GOT3 (cell line): ENCODE results near the gene SPATA16.
"Not testable (repeated sequence)": the region's sequence is repeated elsewhere in the genome, so short reads cannot be mapped to it uniquely, and the experiment has no call there.

ENCODE experiments used
- DNase-seq: peaks from one replicate; lab custom pipeline; 2025; ENCODE audit warnings: mixed read lengths; lab: John Stamatoyannopoulos, UW

The SPATA16 gene

DNA sequence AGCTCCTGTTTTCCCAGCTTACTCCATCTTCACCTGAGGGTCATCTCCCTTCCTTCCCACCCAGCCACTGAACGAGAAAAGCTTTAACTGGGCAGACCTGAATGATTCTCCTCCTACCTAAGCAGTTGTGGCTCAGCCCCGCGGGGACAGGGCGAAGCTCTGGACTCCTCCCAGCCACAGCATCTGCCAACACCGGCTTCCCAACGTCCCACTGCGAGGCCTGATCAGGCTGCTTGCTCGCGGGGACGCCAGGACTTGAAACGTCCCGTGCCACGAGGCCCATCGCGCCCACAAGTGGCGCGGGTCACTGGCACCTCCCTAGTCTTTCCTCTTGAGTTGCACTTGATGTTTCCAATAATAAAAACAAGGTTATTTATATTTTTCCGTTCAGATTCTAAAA lies at the start of gene SPATA16:
SPATA16 (minus strand) TSS at position 250 of the 400 bp plus-strand sequence. CDS start 23,504 bp downstream, outside the sequence.
- DNase-seq, result no peak

GRCh38 chr3:173183022-173183421 lies 42.0 kb upstream of the SPATA16 start:
- DNase-seq, result not testable (repeated sequence)

GRCh38 chr3:173173652-173174051 lies 32.6 kb upstream of the SPATA16 start:
- no peak for DNase-seq

DNA sequence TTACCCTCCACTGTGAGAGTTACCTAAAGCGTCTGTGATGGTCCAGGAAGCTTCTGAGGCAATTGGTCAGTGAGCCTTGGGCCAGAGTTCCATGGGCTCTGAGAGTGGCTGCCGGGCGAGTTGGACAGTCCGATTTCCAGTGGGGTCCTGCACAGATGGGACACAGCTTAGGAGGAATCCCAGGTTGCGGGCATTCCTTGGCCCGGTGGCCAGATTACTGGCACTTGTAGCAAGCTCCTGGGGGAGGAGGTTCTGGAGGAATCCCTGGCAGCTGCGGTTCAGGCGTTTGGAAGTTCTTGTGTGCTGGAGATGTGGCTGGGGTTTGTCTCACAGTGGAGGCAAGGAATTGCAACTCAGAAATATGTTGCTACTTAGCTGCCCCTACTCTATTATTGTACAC lies 18.1 kb upstream of the SPATA16 start:
- not testable (repeated sequence) for DNase-seq

DNA sequence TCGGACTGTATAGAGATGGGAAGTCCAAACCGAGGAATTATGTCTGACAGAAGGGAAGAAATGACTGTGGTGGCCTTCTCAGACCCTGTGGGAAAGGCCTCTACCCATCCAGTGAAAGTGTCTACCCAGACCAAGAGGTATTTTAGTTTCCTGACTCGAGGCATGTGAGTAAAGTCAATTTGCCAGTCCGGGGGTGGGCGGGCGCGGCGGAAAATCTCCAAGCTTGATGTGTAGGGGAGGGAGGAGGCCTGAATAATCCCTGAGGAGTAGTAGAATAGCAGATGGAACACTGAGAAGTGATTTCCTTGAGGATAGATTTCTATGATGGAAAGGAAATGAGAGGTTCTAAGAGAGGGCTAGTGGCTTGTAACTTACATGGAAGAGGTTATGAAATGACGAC lies 15.5 kb upstream of the SPATA16 start:
- DNase-seq, result not testable (repeated sequence)

- DNase-seq, result no peak
Measured at GRCh38 chr3:173153631-173154030, 12.6 kb upstream of the SPATA16 start.

DNA sequence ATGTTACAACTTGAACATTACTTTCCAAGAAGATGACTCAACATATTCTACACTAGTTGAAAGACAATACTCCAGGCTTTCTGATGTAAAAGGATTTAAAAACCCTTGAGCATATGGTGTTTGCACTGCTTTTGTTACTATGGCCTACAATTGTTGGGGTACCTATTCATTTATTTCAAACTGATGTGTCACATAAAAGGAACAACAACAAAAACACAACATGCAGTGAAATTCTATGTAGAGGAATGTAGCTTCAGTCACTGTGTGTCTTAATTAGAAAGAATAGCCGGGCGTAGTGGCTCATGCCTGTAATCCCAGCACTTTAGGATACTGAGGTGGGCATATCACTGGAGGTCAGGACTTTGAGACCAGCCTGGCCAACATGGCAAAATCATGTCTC lies 1.6 kb downstream of the SPATA16 start:
- DNase-seq, result no peak

DNA sequence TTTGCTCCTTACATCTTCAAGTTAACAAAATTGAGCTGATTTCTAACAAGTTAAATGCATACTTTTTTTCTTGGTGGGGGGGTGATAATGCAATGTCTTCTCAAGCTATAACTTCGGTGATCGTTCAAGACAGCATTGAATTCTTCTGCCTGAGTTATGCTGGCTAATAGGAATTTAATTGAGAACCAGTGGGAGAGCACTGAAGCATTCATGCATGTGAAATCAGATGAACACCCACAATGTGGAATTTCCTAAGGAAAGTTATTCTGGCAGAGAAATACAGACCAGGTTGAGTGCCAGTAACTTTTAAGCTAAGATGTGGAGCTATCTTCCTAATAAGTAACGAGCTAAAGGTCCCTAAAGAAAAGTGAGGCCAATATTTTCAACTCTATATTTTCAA lies 3.0 kb downstream of the SPATA16 start:
- no peak for DNase-seq

- DNase-seq, result no peak
Measured at GRCh38 chr3:173135059-173135458, 6.0 kb downstream of the SPATA16 start.

GRCh38 chr3:173128633-173129032 lies 12.4 kb downstream of the SPATA16 start:
- no peak for DNase-seq

DNA sequence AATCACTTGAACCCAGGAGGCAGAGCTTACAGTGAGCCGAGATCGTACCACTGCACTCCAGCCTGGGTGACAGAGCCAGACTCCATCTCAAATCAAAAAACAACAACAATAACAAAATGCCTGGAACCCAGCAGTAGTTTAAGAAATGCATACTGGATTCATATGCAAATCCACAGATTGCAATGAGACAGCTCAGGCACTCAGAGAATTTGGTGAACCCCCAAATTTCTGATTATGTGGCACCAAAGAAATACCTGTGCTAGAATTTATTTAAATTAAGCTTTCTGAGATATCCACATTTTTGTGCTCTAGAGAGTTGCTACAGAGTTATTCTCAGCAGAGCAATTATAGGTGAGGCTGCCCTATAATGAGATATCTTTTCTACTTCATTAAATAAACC lies 29.7 kb downstream of the SPATA16 start:
- DNase-seq, result no peak

DNA sequence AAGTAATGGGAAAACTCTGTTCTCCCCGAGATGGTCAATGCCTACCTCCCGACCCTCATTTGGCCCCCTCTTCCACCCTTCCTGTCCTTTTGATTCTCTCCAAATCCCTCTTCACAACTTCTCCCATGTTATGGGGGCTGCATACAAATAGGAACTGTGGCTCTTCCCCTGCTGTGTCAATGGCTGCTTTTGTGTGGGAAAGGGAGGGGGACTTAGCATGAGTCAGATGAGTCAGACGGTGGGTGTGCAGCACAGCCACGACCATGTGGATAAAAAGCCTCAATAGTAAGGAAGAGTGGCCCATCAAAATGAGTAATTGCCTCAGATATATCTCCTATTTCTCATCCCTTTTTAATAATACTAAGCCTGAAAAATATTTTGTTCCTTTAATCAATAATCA lies 31.9 kb downstream of the SPATA16 start:
- no peak for DNase-seq

- DNase-seq, result no peak
Measured at GRCh38 chr3:173103469-173103868, 37.6 kb downstream of the SPATA16 start.

DNA sequence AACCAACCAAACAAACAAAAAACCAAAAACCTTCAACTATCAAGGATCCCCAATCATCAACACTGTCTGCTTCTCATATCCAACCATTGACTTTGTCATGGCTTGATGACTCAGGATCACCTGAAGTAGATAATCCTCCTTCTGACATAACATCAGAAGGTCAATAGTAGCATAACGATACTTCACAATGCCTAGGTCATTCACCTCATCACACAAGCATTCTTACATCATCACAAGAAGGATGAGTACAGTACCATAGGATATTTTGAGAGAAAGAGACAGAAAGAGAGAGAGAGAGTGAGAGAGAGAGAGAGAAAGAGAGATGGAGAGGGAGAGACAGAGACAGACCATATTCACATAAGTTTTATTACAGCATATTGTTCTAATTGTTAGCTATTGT lies 42.1 kb downstream of the SPATA16 start:
- DNase-seq, result no peak

DNA sequence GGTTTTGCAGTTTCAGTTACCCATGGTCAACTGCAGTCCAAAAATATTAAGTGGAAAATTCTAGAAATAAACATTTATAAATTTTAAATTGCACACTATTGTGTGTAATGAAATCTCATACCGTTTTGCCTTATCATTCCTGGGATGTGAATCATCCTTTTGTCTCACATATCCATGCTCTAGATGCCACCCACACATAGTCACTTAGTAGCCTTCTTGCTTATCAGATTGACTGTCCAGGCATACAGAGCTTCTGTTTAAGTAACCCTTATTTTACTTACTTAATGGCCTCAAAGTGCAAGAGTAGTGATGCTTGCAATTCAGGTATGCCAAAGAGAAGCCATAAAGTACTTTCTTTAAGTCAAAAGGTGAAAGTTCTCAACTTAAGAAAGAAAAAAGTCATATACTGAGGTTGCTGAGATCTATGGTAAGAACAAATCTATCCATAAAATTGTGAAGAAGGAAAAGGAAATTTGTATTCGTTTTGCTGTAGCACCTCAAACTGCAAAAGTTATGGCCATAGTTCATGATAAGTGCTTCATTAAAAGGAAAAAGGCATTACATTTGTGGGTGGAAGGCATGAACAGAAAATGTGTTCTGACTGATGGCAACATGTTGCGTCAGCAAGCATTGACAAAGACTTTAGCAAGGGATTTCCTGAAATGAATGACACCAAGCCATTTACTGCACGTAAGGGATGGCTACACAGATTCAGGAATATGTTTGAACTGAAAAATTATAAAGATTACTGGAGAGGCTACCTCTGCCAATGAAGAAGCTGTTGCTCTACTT lies 43.8 kb downstream of the SPATA16 start:
- no peak for DNase-seq

DNA sequence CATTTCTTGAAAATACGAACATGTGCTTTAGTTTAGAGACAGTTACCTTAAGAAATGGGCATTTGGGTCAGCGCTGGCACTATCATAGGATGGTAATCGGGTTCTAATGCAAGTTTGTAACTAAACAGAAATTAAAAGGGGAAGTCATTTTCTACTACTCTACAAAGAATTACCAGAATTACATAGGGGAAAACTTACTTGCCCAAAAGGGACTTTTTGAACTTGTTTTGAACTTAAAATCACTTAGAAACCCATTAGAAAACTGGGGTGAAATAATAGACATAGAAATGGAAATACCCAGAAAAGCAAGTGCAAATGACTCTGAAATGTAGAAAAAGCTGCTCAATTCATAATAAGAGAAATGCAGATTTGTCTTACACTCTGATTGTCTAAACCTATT lies 44.9 kb downstream of the SPATA16 start:
- DNase-seq, result no peak

DNA sequence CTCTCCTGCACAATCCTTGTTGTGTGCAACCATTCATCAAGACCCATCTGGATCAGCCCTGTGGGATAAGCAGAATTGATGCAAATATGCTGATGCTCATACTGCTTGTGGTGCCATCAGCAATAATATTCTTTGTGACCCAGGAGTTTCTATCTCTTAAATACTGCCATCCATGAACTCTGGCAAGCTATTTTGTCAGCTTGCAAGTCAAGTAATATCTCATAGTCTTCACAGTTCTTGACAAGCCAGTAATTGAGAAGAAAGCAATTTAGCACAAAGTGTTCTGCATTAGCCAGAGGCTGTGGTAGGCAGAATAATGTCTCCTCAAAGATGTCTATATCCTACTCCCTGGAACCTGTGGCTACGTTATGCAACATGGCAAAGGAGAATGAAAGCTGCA lies 49.0 kb downstream of the SPATA16 start:
- no peak for DNase-seq

DNA sequence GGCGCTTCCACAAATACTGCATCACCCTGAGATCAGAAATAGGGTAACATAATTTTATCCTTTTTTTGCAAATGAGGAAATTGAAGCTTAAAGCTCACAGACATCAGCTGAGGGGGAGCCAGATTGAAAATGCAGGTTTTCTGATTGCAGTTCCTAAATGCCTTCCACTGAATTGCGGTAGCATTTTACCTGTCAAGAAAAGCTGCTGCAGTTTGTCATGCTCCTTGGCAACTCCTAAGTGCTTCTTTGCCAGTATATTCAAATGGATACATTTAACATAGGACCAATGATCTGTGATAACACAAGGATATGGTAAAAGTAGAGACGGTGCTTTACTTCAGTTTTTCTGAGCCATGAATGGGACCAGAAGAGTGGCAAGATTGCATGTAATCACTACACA lies 50.5 kb downstream of the SPATA16 start:
- no peak for DNase-seq

DNA sequence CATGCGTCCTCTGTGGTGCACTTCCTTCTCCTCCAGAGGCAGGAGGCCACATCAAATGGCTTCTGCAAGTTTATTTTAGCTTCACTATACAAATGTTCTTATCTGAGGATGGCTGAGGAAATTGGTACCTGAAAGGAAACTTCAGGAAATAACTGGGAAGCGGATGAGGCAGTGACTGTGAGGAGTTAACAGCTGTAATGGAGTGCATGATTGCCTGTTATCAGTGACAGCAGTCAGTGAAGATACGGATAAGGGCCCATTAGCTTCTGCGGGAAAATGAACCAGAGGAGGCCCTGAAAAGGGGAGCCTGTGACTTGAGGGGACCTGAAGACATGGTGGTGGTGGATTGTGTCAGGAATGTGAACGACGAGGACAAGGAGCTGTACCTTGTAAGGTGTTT lies 51.8 kb downstream of the SPATA16 start:
- no peak for DNase-seq

GRCh38 chr3:173078525-173078924 lies 62.5 kb downstream of the SPATA16 start:
- DNase-seq, result no peak

GRCh38 chr3:173066044-173067004 lies 74.7 kb downstream of the SPATA16 start:
- DNase-seq, result no peak

GRCh38 chr3:173065543-173065981 lies 75.5 kb downstream of the SPATA16 start:
- DNase-seq, result no peak

DNA sequence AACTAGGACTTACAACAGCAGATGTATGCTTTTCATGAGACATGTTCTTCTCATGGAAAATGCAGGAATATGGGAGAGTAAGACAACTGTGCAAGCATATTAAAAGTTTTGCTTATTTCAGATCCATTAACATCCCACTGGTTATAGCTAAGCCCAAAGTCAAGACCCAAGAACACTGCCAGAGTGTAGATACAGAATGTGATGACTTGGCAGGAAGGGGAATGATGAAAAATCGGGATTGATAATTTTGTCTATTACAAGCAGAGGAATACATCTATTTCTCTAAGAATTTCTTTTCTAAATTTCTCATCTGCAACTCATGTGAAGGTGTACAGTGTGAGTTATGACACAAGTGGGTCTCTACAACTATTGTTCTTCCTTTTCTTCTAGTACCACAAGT lies 76.4 kb downstream of the SPATA16 start:
- no peak for DNase-seq
